GM19395 (cell line): Measurements from ENCODE around the gene SYVN1.
"Not testable (repeated sequence)": the region's sequence is repeated elsewhere in the genome, so short reads cannot be mapped to it uniquely, and the experiment has no call there.

Source experiments
- ATAC-seq: cut with Tn5 transposase; IDR thresholded peaks from one replicate; pipeline ENCODE4 v1.9.1; 2021; ENCODE audit warnings: mild to moderate bottlenecking, moderate library complexity; ENCODE audit not compliant: unreplicated experiment

Gene SYVN1

GRCh38 chr11:65127473-65128181 is 6.7 kb downstream of the SYVN1 start:
- ATAC-seq = no peak

DNA sequence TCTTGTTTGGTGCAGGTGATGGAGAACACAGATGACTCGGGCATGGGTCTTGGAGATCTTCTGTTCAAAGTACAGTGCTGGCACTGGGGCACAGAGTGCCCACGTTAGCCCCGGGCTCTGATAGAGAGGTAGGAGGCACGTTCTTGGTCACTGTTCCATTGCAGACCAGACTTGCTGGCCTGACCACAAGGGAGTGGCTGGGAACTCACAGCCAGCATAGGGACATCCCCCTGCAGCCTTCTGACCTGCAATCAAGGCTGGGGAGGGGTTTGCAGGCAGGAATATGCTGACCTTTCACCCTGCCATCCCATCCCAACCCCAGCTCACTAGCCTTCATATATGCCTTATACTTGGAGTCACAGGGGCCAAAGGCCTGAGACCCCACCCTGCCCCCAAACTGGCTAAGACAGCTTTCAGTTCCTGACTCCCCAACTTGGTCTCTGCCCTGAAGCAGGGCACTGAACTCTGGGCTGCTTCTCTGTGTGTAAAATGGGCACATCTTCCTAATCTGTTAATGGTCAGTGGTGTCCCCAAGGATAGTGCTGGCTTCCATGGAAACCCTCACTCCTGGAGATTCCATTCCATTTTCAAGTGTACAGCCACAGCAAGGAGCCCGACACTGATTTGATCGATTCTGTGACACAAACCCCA is 7.6 kb downstream of the SYVN1 start:
- no peak for ATAC-seq

- ATAC-seq = no peak
Observed at GRCh38 chr11:65125197-65126056, 8.9 kb downstream of the SYVN1 start.

GRCh38 chr11:65124480-65125196 is 9.7 kb downstream of the SYVN1 start:
- no peak for ATAC-seq

- ATAC-seq = peak; percentile 67
Observed at GRCh38 chr11:65121865-65122696, 12.2 kb downstream of the SYVN1 start, which contains the start of the genes FAU and MRPL49. TSS of gene FAU (minus strand) at chr11:65122134. CDS start at chr11:65121813, 321 bp downstream. TSS of gene MRPL49 (plus strand) at chr11:65122321. CDS start at chr11:65122347, 26 bp downstream.

DNA sequence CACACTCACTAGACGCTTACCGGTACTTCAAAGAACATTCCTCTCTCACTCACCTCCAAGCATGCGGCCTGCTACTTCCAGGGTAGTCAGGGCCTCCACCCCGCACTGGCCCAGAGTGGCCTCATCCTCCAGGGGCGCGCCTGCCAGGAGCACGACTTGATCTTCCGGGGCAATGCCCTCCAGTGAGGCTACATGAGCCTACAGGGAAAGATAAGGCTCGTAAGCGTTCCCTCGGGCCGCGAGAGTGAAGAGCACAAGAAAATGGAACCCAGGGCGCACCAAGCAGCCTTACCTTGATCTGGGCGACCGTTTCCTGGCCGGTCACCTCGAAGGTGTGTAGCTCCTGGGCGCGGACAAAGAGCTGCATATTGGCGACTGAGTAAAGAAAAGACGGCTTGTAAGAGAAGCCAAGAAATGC is 12.9 kb downstream of the SYVN1 start:
- no peak for ATAC-seq

DNA sequence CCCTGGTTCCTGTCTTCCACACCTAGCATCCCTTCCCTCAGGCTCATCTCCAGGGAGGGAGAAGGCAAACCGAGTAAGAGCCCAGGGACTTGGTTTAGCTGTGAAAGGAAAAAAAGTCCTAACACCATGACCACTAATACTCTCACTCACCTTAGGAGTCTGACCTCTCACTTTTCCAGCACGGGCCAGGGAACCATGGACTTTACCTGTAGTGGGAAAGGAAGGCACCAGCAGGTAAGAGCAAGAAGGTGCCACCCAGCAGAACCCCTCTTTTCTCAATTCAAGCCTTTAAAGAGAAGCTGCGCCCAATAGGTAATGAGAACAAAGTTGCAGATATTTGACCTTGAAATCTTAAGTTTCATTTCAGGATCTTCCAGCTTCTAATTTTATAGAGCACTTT is 13.5 kb downstream of the SYVN1 start:
- ATAC-seq = no peak

GRCh38 chr11:65119670-65119995 is 14.7 kb downstream of the SYVN1 start:
- no peak for ATAC-seq

DNA sequence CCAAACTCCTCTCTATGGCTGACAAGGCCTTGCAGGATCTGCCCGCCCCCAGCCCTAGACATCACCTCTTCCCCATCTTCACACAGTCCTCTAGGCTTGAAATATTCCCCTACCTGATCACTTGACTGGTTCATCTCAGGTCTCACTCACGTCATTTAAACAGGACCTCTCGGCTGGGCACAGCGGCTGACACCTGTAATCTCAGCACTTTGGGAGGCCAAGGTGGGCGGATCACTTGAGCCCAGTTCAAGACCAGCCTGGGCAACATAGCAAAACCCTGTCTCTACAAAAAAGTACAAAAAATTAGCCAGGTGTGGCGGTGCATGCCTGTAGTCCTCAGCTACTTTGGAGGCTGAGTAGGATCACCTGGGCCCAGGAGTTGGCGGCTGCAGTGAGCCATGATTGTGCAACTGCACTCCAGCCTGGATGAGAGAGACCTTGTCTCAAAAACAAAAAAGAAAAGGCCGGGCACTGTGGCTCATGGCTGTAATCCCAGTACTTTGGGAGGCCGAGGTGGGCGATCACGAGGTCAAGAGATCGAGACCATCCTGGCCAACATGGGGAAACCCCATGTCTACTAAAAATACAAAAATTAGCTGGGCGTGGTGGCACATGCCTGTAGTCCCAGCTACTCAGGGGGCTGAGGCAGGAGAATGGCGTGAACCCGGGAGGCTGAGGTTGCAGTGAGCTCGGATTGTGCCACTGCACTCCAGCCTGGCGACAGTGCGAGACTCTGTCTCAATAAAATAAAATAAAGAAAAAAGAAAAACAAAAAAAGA is 15.2 kb downstream of the SYVN1 start:
- not testable (repeated sequence) for ATAC-seq

- no peak for ATAC-seq
Observed at GRCh38 chr11:65118097-65118837, 16.1 kb downstream of the SYVN1 start.

DNA sequence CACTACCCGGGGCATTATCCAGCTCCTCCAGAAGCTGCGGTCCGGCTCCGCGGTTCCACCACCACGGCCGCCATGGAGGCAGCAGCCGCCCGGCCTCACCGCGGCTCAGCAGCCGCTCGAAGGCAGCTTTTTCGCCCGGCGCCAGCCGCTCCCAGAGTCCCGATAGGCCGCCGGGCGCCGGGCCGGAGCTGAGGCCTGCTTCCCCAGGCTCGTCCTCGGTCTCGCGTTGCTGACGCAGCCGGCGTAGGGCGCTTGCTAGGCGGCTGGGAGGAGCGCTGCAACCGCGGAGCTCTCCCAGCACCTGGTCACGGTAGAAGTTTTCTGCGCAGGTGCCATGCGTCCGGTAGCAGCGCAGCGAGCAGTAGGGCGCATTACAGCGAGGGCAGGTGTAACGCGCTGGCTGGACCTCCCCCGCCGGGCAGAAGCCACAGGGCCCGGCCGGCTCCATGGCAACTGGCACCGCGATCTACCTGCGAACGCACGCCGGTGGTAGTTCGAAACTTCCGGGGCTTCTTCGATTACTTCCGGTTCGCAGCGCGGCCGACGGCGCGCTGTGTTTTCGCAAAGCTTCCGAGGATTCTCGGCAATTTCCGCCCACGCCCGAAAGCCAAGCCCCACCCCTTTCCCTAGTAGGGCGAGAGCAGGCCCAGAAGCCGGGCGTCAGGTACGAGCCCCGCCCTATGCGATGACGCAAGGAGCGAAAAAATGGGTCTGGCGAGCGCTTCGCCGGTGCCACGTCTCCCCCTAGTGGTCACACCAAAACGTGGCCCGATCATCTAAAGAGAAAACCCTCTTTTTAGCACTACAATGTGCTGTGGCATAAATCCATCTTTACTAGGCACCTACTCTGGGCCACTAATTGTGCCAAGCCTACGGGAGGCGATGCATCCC is 16.9 kb downstream of the SYVN1 start, which contains the start of gene ZNHIT2:
ZNHIT2 (minus strand) TSS at position 496 of the 891 bp plus-strand sequence; CDS start at position 448, 48 bp downstream.
- ATAC-seq = peak; percentile 63

DNA sequence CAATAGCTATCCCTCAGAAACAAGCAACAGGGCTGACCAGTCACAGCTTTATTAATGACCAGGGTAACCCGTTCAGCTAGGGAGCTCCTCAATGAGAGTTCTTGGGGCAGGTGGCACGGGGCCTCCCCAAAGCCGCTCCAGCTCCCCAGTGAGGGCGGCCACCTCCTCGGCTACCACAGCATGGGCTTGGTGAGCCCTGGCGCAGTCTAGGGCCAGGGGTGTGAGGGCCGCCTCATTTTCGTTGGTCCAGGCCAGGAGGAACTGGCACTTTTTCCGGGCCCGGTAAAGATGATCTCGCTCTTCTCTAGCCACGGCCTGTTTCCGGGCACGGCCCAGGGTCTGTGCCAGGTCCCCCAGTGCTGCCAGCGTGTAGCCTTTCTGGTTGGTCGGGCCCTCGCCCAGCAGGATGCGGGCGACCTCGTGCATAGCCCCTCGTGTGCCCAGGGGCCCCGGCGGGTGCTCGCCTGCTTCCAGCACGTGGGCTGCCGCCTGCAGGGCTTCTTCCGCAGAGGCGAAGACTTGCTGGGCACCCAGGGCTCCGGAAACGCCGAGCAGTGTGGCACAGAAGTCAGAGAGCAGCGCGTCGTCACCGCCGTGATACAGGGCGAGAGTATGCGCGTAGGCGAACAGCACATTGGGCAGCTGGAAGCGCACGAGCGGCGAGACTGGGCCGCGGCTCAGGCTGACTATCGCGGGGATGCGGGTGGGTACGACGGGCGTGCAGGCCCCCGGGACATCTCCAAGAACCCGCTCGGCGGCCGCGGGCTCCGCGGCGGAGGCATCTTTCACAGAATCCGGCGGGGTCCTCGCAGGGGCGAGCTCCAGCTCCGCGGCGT is 17.7 kb downstream of the SYVN1 start:
- no peak for ATAC-seq

DNA sequence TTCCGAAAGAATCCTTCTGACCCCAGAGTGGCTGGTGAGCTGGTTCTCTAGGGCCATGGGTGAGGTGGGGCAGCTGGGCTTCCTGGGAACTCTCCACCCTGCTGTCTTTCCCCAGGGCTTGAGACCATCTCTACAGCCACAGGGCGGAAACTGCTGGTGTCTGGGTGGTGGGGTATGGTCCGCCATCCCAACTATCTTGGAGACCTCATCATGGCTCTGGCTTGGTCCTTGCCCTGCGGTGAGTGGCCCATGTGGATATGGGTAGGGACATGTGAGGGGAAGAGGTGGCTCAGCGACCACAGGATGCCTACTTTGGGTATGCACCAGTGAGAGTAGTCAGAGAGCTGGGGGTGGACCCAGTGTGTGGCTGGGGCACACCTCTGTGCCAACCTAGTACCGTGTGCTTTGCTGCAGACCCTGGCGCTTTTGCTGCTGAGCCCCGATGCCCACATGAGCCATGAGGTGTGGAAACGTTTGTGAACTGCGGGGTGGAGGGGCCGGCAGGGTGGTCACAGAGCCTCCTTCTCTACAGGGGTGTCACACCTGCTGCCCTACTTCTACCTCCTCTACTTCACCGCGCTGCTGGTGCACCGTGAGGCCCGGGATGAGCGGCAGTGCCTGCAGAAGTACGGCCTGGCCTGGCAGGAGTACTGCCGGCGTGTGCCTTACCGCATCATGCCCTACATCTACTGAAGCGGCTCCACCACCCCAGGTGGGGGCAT is 18.8 kb downstream of the SYVN1 start:
- ATAC-seq = no peak

DNA sequence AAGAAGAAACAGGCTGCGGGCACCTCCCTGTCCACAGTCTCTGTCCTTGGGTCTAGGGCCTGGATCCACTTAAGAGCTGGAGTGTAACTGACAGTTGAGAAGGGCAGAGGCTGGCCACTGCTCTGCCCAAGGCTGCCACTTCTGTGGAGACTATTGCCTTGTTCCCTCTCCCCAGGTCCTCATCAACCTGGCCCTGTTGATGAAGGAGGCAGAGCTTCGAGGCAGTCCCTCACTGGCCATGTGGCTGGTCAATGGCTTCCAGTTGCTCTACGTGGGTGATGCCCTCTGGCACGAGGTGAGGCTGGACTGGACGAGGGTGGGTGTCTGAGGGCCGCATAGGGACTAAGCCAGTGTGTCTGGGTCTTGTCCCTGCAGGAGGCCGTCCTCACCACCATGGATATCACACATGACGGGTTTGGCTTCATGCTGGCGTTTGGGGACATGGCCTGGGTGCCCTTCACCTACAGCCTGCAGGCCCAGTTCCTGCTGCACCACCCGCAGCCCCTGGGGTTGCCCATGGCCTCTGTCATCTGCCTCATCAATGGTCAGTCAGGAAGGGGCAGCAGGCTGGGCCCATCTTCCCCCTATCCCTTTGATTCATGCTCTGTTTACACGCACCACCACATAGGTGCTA is 19.7 kb downstream of the SYVN1 start:
- no peak for ATAC-seq

DNA sequence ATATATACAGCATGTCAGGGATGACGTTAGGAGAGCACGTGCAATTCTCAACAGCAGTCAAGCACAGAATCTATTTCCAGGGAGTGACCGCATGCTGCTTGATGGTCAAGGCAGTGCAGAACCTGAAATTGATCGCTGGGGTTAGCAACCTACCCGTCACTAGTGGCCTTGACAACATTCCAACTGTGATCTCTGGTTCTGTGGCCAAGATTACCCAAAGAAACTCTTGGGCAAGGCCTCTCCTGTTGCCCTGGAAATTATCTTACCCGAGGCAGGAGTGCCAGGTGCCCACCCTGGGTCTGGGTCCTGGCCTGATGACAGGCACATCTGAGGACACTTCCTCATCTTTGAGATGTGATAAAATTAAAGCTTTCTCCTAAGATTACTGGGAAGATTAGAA is 20.5 kb downstream of the SYVN1 start:
- ATAC-seq = no peak
